ENCODE results near the gene FBXL15. TPM values are rescaled to one million over a fixed set of nuclear protein-coding genes. Genes with fewer than 3 reads are reported as not detected.

Gene FBXL15
- total RNA-seq, 2 experiments from 2014 or later = 14.1 to 15.7 TPM

GRCh38 chr10:102470579-102471546 lies 50.2 kb downstream of the FBXL15 start:
- Mint-ChIP-seq H3K4me1 (ENCODE audit: low read depth) (peaks cover 16% of the 10 kb centered on the region), H3K36me3 (ENCODE audit: low read depth) (peaks cover 12% of the 10 kb centered on the region), H3K27ac (no peak overlapping the region), H3K9me3 (no peaks in the 10 kb centered on the region), H3K27me3 (no peaks in the 10 kb centered on the region), H3K4me3 (no peak overlapping the region)
- CTCF ChIA-PET = interaction anchor here (0.9 to 1.7 kb wide), 2 partner anchors 33 to 239 kb away, joined by 3 read pairs; no protein-coding TSS in a partner anchor
- TF ChIP-seq, protein P1, sequence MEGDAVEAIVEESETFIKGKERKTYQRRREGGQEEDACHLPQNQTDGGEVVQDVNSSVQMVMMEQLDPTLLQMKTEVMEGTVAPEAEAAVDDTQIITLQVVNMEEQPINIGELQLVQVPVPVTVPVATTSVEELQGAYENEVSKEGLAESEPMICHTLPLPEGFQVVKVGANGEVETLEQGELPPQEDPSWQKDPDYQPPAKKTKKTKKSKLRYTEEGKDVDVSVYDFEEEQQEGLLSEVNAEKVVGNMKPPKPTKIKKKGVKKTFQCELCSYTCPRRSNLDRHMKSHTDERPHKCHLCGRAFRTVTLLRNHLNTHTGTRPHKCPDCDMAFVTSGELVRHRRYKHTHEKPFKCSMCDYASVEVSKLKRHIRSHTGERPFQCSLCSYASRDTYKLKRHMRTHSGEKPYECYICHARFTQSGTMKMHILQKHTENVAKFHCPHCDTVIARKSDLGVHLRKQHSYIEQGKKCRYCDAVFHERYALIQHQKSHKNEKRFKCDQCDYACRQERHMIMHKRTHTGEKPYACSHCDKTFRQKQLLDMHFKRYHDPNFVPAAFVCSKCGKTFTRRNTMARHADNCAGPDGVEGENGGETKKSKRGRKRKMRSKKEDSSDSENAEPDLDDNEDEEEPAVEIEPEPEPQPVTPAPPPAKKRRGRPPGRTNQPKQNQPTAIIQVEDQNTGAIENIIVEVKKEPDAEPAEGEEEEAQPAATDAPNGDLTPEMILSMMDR (IDR thresholded peaks at IDR 0.05) = no peak
- intact Hi-C loops (cut with micrococcal nuclease) = loop anchor here (10.0 kb wide), 1 partner anchor 236 kb away; no protein-coding TSS in a partner anchor
- POLR2A ChIA-PET = interaction anchor here (0.8 to 1.5 kb wide), 2 partner anchors 9 to 30 kb away, joined by 3 to 7 read pairs; no protein-coding TSS in a partner anchor
- DNase-seq (no peak), ATAC-seq (no peak)

Small RNA genes lying within 50 kb of the gene (microRNA-seq; reads per million reads assigned to microRNA genes)
- gene MIR146B (ENCODE audit: borderline microRNAs expressed, borderline replicate concordance) = 7,468 reads per million, percentile 96 among the genes with 10 or more reads in this experiment

Other genes with a start within 250 kb of the FBXL15 start
- gene ELOVL3, start 194.5 kb upstream of the FBXL15 start, total RNA-seq = not detected
- gene PITX3, start 179.3 kb upstream of the FBXL15 start, total RNA-seq = under 1 TPM in 1 of 2 experiments, not detected in 1; 0.23 TPM
- 10 to 100 TPM; 25.4 to 28.2 TPM for gene GBF1, start 175.3 kb upstream of the FBXL15 start, total RNA-seq
- 100 to 1,000 TPM; 251 to 253 TPM for gene NFKB2, start 25.1 kb upstream of the FBXL15 start, total RNA-seq
- 10 to 100 TPM in 1 of 2 experiments, 1 to 10 TPM in 1; 9.3 to 10.4 TPM for gene PSD, start 2.1 kb upstream of the FBXL15 start, total RNA-seq
- gene CUEDC2, start 11.7 kb downstream of the FBXL15 start, total RNA-seq = 10 to 100 TPM; 71.8 to 76.4 TPM
- under 1 TPM; 0.20 to 0.36 TPM for gene C10orf95, start 30.7 kb downstream of the FBXL15 start, total RNA-seq
- gene ACTR1A, start 81.9 kb downstream of the FBXL15 start, total RNA-seq = 10 to 100 TPM; 47.1 to 51.3 TPM
- gene SUFU, start 83.1 kb downstream of the FBXL15 start, total RNA-seq = 1 to 10 TPM; 8.5 to 8.8 TPM
- 10 to 100 TPM; 39.5 to 39.8 TPM for gene TRIM8, start 223.6 kb downstream of the FBXL15 start, total RNA-seq

Measured in activated CD8-positive, alpha-beta T cell treated with anti-CD3 and anti-CD28 coated beads for 36 hours (primary cell).